Bronchial epithelial cell (primary cell): ENCODE data around the gene B3GALT5. TPM values are rescaled to one million over a fixed set of nuclear protein-coding genes. Genes with fewer than 3 reads are reported as not detected.
"Not testable (repeated sequence)": the region's sequence is repeated elsewhere in the genome, so short reads cannot be mapped to it uniquely, and the experiment has no call there.

ENCODE experiments used
- DNase-seq: peaks from one replicate; pipeline ENCODE4 v3.0.0-alpha.2; 2010; ENCODE audit warnings: low read depth
- FAIRE-seq: peaks from 2 replicates; lab custom pipeline; 2011; peaks lifted over from hg19 to GRCh38; lab: Jason Lieb, UNC
- H3K27me3 ChIP-seq: 2 replicates; pipeline ENCODE4 v1.5.1; 2011; ENCODE audit warnings: low read length; ENCODE audit not compliant: control insufficient read depth, insufficient read depth
- H3K36me3 ChIP-seq: 2 replicates; pipeline ENCODE4 v1.5.1; 2011; ENCODE audit warnings: low read length; ENCODE audit not compliant: control insufficient read depth, insufficient read depth
- H3K4me3 ChIP-seq: 2 replicates; pipeline ENCODE4 v1.5.1; 2011; ENCODE audit warnings: mild to moderate bottlenecking, low read depth, low read length, control low read depth
- total RNA-seq: library from RNA; depleted of rRNA; stranded (reverse); fragments of >200 nt; gene quantifications from 2 replicates; pipeline ENCODE4 v1.2.1, GENCODE V29; 2014
- TF ChIP-seq, protein P1 (sequence below): IDR thresholded peaks from 2 replicates; pipeline ENCODE4 v1.5.1; 2011; ENCODE audit warnings: mild to moderate bottlenecking, moderate library complexity, low read length, control low read depth, inconsistent platforms; ENCODE audit not compliant: insufficient read depth, severe bottlenecking

The B3GALT5 gene
- total RNA-seq, 1 donor from 2014 or later, result under 0.01 TPM

DNA sequence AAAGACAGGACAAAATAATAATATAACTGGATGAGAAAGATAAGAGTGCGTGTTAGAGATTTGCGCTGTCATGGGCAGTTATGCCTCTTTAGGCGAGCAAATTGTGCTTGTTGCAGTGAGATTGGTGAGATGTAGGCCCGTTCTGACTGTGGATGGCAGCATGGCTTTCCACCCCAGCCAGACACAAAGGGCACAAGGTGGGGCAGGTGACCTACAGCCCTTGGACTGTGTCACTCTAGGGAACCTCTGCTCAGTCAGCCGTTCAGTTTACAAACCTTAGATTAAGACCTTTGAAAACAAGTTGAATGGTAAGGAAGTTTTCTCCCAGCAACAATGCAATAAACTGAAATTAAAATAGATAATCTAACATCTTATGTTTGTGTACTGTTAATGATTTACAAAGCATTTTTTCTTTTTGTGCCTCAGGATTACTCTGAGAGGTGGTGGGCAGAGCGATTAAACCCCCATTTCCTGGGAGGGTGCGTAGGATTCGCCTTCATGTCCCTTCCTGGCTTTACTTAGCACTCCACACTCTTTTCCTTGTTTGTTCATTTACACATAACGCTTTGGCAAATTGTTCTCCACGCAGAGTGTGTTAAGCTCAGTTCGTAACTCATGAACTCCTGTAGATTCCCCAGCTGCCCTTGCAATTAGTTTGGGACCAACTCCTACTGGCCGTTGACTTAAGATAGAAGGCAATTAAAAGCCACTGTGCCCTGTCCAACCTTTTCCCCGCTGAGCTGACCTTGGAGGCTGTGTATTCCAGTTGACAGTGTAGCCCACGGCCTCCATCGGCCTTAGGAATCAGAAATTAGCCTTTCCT, 74.1 kb downstream of the B3GALT5 start:
- DNase-seq (no peak), FAIRE-seq (no peak)
- Histone ChIP-seq H3K27me3 (no peaks in the 10 kb centered on the region), H3K36me3 (no peaks in the 10 kb centered on the region), H3K4me3 (no peak overlapping the region)
- TF ChIP-seq, protein P1, sequence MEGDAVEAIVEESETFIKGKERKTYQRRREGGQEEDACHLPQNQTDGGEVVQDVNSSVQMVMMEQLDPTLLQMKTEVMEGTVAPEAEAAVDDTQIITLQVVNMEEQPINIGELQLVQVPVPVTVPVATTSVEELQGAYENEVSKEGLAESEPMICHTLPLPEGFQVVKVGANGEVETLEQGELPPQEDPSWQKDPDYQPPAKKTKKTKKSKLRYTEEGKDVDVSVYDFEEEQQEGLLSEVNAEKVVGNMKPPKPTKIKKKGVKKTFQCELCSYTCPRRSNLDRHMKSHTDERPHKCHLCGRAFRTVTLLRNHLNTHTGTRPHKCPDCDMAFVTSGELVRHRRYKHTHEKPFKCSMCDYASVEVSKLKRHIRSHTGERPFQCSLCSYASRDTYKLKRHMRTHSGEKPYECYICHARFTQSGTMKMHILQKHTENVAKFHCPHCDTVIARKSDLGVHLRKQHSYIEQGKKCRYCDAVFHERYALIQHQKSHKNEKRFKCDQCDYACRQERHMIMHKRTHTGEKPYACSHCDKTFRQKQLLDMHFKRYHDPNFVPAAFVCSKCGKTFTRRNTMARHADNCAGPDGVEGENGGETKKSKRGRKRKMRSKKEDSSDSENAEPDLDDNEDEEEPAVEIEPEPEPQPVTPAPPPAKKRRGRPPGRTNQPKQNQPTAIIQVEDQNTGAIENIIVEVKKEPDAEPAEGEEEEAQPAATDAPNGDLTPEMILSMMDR, result no peak

DNA sequence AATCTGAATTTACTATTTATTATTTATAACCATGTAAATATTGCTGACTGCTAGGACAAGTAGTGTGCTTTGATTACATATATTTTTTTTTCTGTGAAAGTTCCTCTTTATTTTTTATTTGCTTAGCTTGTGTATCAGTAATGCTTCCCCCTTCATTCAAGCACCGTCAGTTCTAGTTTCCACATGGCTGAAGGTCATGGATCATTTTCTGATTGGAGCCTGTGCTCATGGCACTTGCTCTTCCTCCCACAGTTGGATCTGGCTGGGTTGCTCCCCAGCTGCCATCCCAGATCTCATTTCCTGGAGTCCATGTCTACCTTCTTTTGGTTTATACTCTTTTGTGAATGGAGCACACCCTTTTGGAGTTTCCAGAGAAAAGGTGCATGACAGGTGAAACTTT, 75.3 kb downstream of the B3GALT5 start:
- Histone ChIP-seq H3K36me3 (no peaks in the 10 kb centered on the region), H3K4me3 (no peak overlapping the region), H3K27me3 (no peaks in the 10 kb centered on the region)
- DNase-seq, result no peak
- TF ChIP-seq, protein P1, result no peak
- no peak for FAIRE-seq

DNA sequence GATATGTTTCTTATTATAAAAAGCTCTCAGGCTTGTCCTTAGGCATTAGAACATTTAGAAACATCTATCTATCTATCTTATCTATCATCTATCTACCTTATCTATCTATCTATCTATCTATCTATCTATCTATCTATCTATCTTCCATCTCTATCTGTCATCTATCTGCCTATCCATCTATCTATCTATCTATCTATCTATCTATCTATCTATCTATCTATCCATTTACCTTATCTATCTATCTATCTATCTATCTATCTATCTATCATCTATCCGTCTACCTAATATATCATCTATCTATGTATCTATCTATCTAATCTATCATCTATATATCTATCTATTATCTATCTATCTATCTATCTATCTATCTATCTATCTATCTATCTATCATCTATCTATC, 77.1 kb downstream of the B3GALT5 start:
- not testable (repeated sequence) for DNase-seq, H3K4me3 ChIP-seq, FAIRE-seq, H3K27me3 ChIP-seq, H3K36me3 ChIP-seq

DNA sequence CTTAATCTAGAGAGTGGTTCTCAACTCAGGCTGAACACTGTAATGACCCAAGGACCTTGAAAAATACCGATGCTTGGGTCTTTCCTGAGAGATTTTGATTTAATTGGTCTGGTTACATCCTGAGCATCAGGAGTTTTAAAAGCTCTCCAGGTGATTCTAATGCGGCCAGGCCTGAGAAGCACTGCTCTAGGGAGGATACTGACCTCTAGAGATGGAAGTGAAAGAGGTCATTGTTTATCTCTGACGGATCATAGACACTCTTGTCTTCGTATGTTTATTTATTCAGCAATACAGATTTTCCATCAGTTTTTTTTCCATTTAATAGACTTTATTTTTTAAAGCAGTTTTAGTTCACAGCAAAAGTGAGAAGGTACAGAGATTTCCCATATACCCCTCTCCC, 77.7 kb downstream of the B3GALT5 start:
- DNase-seq, result no peak
- no peak for FAIRE-seq
- TF ChIP-seq, protein P1, result no peak
- Histone ChIP-seq H3K27me3 (no peaks in the 10 kb centered on the region), H3K36me3 (no peaks in the 10 kb centered on the region), H3K4me3 (no peak overlapping the region)

DNA sequence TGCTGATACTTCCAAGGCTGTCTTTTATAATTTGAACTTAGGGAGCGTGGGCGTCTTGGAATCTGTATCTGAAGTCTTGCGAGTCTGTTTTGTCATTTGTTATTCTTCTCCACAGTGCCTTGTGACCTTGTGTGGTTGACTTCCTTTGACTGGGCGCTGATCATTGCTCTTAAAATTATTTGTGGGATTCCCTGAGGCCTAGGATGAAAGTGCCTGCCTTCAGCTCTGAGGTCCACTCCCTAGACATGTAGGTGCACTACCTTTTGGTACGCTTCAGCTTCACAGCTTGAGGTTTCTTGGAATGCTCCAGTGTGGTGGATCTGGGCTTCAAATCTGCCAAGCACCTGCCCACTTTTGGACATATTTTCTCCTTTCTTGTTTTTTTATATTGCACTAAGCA, 82.0 kb downstream of the B3GALT5 start:
- no peaks in the 10 kb centered on the region for H3K36me3 ChIP-seq
- H3K4me3 ChIP-seq, result no peak overlapping the region
- H3K27me3 ChIP-seq, result no peaks in the 10 kb centered on the region
- TF ChIP-seq, protein P1, result no peak
- no peak for FAIRE-seq
- DNase-seq, result no peak

DNA sequence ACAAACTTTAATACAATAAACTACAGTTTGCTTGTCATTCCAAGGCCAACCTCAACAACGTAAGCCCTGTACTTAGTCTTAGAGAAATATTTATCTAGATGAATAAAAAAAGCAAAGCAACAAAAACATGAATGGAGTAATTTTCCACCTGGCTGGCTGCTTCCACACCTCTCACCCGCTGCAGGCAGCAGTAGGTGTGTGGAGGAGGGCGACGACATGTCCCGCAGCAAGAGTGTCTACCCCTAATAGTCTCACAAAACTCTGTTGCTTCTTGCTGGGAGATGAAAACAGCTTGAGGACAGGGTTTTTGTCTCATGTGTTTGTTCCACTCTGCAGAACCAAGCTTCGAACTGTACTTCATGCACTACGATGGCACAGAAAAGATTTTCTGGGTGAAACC, 83.5 kb downstream of the B3GALT5 start:
- FAIRE-seq (no peak), DNase-seq (no peak)
- Histone ChIP-seq H3K4me3 (no peak overlapping the region), H3K36me3 (no peaks in the 10 kb centered on the region), H3K27me3 (no peaks in the 10 kb centered on the region)
- TF ChIP-seq, protein P1, result no peak
